ENCODE measurements around the gene HECW1. TPM values are rescaled to one million over a fixed set of nuclear protein-coding genes. Genes with fewer than 3 reads are reported as not detected.
A peak's percentile ranks its signal among the peaks of the same experiment; 100 is the strongest.

The HECW1 gene
- total and polyA plus RNA-seq, 8 donors: 0.29 to 5.1 (median 3.2) TPM

DNA sequence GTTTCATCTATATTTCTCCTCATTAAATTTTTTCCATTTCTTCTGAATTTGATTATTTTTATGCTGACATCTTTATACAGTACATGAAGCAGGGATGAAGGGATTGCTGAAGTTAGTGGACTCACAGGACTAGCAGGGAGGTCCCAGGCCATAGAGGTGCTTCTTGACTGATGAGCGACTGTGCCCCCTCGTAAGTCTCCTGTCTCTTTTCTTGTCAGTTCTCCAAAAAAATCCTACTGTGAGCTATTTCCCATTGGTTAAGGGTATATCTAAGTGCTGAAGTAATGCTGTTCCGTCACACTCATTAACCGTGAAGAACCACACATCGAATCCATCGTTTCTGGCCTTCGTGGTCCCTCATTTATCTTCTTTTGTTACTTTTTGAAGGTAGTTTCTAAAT, 27.7 kb downstream of the HECW1 start:
- H3K27me3 ChIP-seq: peaks cover 2 to 44% of the 10 kb centered on the region in 2 donors
- H3K4me1 ChIP-seq: no peaks in the 10 kb centered on the region
- no peaks in the 10 kb centered on the region for H3K9me3 ChIP-seq
- H3K36me3 ChIP-seq: no peaks in the 10 kb centered on the region
- no peak for TF ChIP-seq CTCF (IDR thresholded peaks at IDR 0.05)
- intact Hi-C loops (cut with DNase I): no loop called here
- DNase-seq: no peak
- ATAC-seq: no peak
- no peak overlapping the region for H3K27ac ChIP-seq
- no peak overlapping the region for H3K4me3 ChIP-seq

DNA sequence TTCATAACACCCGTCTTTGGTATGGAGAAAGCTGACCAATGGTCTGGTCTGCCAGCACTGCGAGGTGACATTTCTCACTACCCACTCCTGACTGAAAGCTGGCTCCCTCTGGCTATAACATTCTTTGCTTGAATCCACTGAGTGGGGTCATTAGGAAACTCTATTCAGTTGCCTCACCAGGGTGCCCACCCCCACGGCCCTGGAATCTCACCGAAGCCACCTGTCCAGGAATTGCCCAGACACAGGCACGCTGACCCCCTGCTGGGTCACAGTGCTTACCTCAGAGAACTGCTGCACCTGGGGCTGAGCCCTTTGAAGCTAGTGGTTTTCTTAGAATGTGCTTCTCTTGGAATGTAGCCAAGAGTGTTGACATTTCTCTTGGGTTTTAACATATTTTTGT, 28.6 kb downstream of the HECW1 start:
- no peak for TF ChIP-seq CTCF (IDR thresholded peaks at IDR 0.05)

GRCh38 chr7:43142703-43143102, 30.3 kb downstream of the HECW1 start:
- intact Hi-C loops (cut with DNase I): no loop called here
- no peaks in the 10 kb centered on the region for H3K36me3 ChIP-seq
- no peak overlapping the region for H3K4me3 ChIP-seq
- H3K9me3 ChIP-seq: no peaks in the 10 kb centered on the region
- peaks cover 4 to 59% of the 10 kb centered on the region in 2 donors for H3K27me3 ChIP-seq
- no peaks in the 10 kb centered on the region for H3K4me1 ChIP-seq
- no peak for ATAC-seq
- no peak for DNase-seq
- no peak for TF ChIP-seq CTCF (IDR thresholded peaks at IDR 0.05)
- H3K27ac ChIP-seq: no peak overlapping the region

More for the DNA sequence above, 28.6 kb downstream of the HECW1 start:
- H3K27ac ChIP-seq: no peak overlapping the region
- no peak for ATAC-seq
- DNase-seq: no peak
- H3K4me1 ChIP-seq: no peaks in the 10 kb centered on the region
- H3K27me3 ChIP-seq: peaks cover 4 to 53% of the 10 kb centered on the region in 2 donors
- intact Hi-C loops (cut with DNase I): no loop called here
- no peaks in the 10 kb centered on the region for H3K9me3 ChIP-seq
- no peaks in the 10 kb centered on the region for H3K36me3 ChIP-seq
- H3K4me3 ChIP-seq: no peak overlapping the region

DNA sequence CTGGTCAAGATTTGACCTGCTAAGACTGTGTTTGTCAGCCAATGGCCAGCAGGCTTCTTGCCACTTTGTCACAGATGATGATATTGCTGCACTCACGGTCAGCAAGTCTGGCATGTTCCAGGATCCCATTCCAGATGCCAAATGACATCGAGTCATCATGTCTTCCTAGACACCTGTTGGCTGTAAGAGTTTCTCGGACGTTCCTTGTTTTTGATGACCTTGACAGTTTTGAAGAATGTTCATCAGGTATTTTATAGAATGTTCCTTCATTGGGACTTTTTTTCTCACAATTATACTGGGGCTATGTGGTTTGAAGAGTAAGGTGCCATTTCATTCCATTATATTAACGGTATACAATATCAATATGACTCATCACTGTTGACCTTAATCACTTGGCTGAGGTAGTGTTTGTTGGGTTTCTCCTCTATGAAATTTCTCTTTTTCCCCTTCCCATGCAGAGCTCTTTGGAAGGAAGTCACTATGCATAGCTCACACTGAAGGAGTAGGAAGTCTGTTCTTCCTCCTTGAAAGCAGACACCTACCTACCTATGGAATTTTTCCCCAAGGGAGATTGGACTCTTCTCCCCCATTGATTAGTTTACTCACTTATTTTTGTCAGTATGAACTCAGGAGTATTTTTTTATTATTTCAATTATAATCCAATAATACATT, 31.6 kb downstream of the HECW1 start:
- H3K4me3 ChIP-seq: no peak overlapping the region
- H3K36me3 ChIP-seq: no peaks in the 10 kb centered on the region
- TF ChIP-seq CTCF (IDR thresholded peaks at IDR 0.05): no peak
- intact Hi-C loops (cut with DNase I): no loop called here
- no peak for DNase-seq
- H3K27ac ChIP-seq: no peak overlapping the region
- H3K4me1 ChIP-seq: no peaks in the 10 kb centered on the region
- H3K27me3 ChIP-seq: peaks cover 4 to 56% of the 10 kb centered on the region in 2 donors
- ATAC-seq: no peak
- H3K9me3 ChIP-seq: no peaks in the 10 kb centered on the region

- Histone ChIP-seq H3K27me3 (peaks cover 4 to 56% of the 10 kb centered on the region in 2 donors), H3K4me3 (no peak overlapping the region), H3K4me1 (no peaks in the 10 kb centered on the region), H3K36me3 (no peaks in the 10 kb centered on the region), H3K27ac (no peak overlapping the region), H3K9me3 (no peaks in the 10 kb centered on the region)
- intact Hi-C loops (cut with DNase I): no loop called here
- DNase-seq (no peak), ATAC-seq (peak; percentile 93)
- no peak for TF ChIP-seq CTCF (IDR thresholded peaks at IDR 0.05)
These were observed 35.8 kb downstream of the HECW1 start for GRCh38 chr7:43148161-43148731.

Data from left lung (tissue), 10 donors.